Testis (tissue), 3 donors: Measurements from ENCODE around the gene SETD1A. TPM values are rescaled to one million over a fixed set of nuclear protein-coding genes. Genes with fewer than 3 reads are reported as not detected.

Experiments
- DNase-seq: peaks from one replicate; pipeline ENCODE4 v3.0.0-alpha.2; 2019
- H3K27ac ChIP-seq, 2 donors: fragments of 200-600 bp; sonication (generic); one replicate each; pipeline ENCODE4 v1.5.1; 2019
- H3K27me3 ChIP-seq: fragments of 200-600 bp; sonication (generic); one replicate; pipeline ENCODE4 v1.5.1; 2019
- H3K36me3 ChIP-seq: fragments of 200-600 bp; sonication (generic); one replicate; pipeline ENCODE4 v1.5.1; 2017; ENCODE audit warnings: low read depth; ENCODE audit errors: missing control alignments
- H3K4me1 ChIP-seq: fragments of 200-600 bp; sonication (generic); one replicate; pipeline ENCODE4 v1.5.1; 2019
- H3K4me3 ChIP-seq, 2 donors: fragments of 200-600 bp; sonication (generic); one replicate each; pipeline ENCODE4 v1.5.1; 2017 to 2019
- H3K9me3 ChIP-seq: fragments of 200-600 bp; sonication (generic); one replicate; pipeline ENCODE4 v1.5.1; 2017
- POLR2A ChIP-seq: fragments of 450-650 bp; IDR thresholded peaks from one replicate; pipeline ENCODE4 v1.6.1; 2017; ENCODE audit warnings: antibody characterized with exemption, mild to moderate bottlenecking, moderate library complexity
- WGBS, 2 donors: methylation state at CpG; one replicate each; pipeline ENCODE4 v1.1.5; 2018; 5-methylcytosine and 5-hydroxymethylcytosine counted together
- intact Hi-C: fragments of 100-400 bp; cut with DNase I; formaldehyde crosslinking; loops from one replicate; pipeline ENCODE4 v1.15.1; 2023; ENCODE audit warnings: low total_unique reads
- polyA plus RNA-seq: library from polyadenylated mRNA; stranded (reverse); fragments of 350-450 nt; fragmentation: Illumina TruSeq; extraction: RNeasy Lipid Tissue Mini Kit (QIAGEN cat#74804); gene quantifications from one replicate; pipeline ENCODE4 v1.2.3, GENCODE V29; 2014; ENCODE audit warnings: low read depth, low replicate concordance; ENCODE audit not compliant: insufficient read depth
- total RNA-seq, 2 donors: library from RNA; depleted of rRNA; stranded (reverse); fragments of >200 nt; gene quantifications; one replicate each; pipeline ENCODE4 v1.2.3, GENCODE V29; 2016
- TF ChIP-seq, protein P1 (sequence below), 3 experiments: fragments of 450-650 bp in 2 of 3; fragments of 200-600 bp in 1 of 3; sonication (generic) in 1 of 3; IDR thresholded peaks; one replicate each; pipeline ENCODE4 v1.5.1; 2016 to 2019; ENCODE audit warnings: antibody characterized with exemption in 3 of 3, mild to moderate bottlenecking in 2 of 3, moderate library complexity in 1 of 3

Gene SETD1A
- total and polyA plus RNA-seq, 3 donors from 2014 or later = 41.4 to 45.8 (median 45.7) TPM

DNA sequence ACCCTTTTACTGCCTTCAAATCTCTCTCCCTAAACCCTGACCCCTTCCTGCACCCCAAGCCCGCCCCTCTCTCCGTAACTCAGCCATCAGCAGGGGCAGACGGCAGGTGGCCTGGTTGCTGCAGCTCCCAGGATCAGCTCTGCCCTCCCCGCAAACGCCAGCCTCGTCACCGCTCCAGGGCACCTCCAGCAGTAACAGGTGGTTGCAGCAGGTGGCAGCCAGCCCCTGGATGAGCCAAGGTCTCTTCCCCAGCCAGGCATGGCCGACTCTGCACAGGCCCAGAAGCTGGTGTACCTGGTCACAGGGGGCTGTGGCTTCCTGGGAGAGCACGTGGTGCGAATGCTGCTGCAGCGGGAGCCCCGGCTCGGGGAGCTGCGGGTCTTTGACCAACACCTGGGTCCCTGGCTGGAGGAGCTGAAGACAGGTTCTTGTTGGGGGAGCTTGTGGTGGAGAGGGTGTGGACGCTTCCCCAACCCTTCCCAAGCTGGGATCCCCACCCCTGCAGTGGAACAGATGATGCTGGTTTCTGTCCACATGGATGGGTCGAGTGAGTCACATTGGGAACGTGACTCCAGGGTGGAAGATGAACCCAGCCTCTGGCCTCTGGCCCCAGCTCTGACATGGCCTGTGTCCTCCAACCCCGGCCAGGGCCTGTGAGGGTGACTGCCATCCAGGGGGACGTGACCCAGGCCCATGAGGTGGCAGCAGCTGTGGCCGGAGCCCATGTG is 28.0 kb downstream of the SETD1A start:
- TF ChIP-seq POLR2A = no peak
- TF ChIP-seq, protein P1, sequence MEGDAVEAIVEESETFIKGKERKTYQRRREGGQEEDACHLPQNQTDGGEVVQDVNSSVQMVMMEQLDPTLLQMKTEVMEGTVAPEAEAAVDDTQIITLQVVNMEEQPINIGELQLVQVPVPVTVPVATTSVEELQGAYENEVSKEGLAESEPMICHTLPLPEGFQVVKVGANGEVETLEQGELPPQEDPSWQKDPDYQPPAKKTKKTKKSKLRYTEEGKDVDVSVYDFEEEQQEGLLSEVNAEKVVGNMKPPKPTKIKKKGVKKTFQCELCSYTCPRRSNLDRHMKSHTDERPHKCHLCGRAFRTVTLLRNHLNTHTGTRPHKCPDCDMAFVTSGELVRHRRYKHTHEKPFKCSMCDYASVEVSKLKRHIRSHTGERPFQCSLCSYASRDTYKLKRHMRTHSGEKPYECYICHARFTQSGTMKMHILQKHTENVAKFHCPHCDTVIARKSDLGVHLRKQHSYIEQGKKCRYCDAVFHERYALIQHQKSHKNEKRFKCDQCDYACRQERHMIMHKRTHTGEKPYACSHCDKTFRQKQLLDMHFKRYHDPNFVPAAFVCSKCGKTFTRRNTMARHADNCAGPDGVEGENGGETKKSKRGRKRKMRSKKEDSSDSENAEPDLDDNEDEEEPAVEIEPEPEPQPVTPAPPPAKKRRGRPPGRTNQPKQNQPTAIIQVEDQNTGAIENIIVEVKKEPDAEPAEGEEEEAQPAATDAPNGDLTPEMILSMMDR (IDR thresholded peaks at IDR 0.05) = no peak
- DNase-seq = peak; percentile 43
- Histone ChIP-seq H3K27me3 (no peaks in the 10 kb centered on the region), H3K27ac (peak overlapping the region in 1 of 2 donors; percentile 44), H3K4me1 (peaks cover 11% of the 10 kb centered on the region), H3K36me3 (no peaks in the 10 kb centered on the region), H3K4me3 (peak overlapping the region in 1 of 2 donors; percentile 14), H3K9me3 (no peaks in the 10 kb centered on the region)
- WGBS, 2 donors = 57 to 60% methylated on average over 14 to 19 of the region's 20 CpGs
- intact Hi-C loops = loop anchor here (10.0 kb wide), 3 partner anchors 49 to 449 kb away; partner anchors contain the start of gene STX4

DNA sequence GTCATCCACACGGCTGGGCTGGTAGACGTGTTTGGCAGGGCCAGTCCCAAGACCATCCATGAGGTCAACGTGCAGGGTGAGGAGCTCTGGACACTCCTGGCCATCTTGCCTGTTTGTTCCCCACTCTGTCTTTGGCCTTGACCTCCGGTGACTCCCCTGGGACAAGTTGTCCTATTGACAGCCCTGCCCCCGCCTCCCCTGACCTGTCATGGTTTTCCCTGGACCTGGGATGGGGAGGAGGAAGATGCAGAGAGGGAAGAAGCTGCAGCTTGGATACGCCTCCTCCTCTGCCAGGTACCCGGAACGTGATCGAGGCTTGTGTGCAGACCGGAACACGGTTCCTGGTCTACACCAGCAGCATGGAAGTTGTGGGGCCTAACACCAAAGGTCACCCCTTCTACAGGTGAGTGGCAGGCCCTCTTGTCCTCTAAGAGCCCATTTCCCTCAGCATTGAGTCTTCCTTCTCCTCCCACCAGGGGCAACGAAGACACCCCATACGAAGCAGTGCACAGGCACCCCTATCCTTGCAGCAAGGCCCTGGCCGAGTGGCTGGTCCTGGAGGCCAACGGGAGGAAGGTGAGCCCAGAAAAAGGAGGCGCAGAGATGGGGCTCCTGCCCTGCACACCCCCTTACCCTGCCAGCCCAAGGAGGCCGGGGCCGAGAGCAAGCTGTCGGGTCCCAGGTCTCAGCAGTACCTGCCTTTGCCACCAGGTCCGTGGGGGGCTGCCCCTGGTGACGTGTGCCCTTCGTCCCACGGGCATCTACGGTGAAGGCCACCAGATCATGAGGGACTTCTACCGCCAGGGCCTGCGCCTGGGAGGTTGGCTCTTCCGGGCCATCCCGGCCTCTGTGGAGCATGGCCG is 28.8 kb downstream of the SETD1A start:
- Histone ChIP-seq H3K27me3 (no peaks in the 10 kb centered on the region), H3K4me3 (no peak overlapping the region), H3K4me1 (peaks cover 11% of the 10 kb centered on the region), H3K9me3 (no peaks in the 10 kb centered on the region), H3K27ac (no peak overlapping the region), H3K36me3 (no peaks in the 10 kb centered on the region)
- intact Hi-C loops = loop anchor here (10.0 kb wide), 3 partner anchors 48 to 448 kb away; partner anchors contain the start of gene STX4
- DNase-seq = no peak
- WGBS, 2 donors = 86 to 87% methylated on average over 10 to 29 of the region's 29 CpGs
- TF ChIP-seq, protein P1 (IDR thresholded peaks at IDR 0.05) = no peak
- TF ChIP-seq POLR2A = no peak

DNA sequence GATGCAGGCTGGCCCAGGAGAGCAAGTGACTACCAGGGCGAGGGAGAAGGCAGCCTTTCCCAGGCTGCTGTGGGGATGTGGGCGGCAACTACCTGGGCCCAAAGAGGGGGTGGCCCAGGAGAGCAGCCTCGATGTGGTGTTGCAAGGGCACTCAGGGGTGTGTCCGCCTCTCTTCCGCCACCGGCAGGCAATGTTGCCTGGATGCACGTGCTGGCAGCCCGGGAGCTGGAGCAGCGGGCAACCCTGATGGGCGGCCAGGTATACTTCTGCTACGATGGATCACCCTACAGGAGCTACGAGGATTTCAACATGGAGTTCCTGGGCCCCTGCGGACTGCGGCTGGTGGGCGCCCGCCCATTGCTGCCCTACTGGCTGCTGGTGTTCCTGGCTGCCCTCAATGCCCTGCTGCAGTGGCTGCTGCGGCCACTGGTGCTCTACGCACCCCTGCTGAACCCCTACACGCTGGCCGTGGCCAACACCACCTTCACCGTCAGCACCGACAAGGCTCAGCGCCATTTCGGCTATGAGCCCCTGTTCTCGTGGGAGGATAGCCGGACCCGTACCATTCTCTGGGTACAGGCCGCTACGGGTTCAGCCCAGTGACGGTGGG is 30.1 kb downstream of the SETD1A start:
- WGBS, 2 donors = 93 to 100% methylated on average over 3 to 24 of the region's 30 CpGs
- intact Hi-C loops = loop anchor here (10.0 kb wide), 3 partner anchors 47 to 447 kb away; partner anchors contain the start of gene STX4
- H3K36me3 ChIP-seq = no peaks in the 10 kb centered on the region
- no peak for DNase-seq
- no peak overlapping the region for H3K4me3 ChIP-seq
- TF ChIP-seq, protein P1 (IDR thresholded peaks at IDR 0.05) = no peak
- no peak overlapping the region for H3K27ac ChIP-seq
- H3K27me3 ChIP-seq = no peaks in the 10 kb centered on the region
- peaks cover 11% of the 10 kb centered on the region for H3K4me1 ChIP-seq
- no peaks in the 10 kb centered on the region for H3K9me3 ChIP-seq

DNA sequence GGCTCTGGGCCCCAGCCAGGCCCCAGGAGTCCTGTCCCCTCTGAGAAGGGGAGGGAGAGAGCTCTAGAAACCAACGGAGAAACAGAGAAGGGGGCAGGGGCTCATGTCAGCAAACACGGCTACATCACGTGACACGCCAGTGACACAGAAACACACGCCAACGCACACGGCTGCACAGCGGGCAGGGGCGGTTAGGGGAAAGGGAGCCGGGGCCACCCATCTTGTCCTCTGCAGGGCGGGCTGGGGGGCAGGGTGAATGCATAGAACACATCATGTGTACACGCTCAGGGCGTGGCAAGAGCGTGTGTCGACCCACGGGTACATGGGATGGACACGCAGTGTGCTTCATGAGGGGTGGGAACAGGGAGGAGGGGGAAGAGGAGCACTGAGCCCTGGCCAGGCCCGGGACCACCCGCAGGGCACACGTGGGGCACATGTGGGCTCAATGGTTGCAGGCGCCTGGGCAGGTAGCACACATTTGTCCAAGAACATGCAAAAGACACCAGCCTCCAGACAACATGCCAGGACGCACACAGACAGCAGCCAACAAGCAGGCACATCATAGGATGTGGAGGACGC is 32.0 kb downstream of the SETD1A start:
- H3K36me3 ChIP-seq = no peaks in the 10 kb centered on the region
- no peak overlapping the region for H3K27ac ChIP-seq
- H3K4me3 ChIP-seq = no peak overlapping the region
- DNase-seq = no peak
- 86 to 89% methylated on average over 19 to 23 of the region's 23 CpGs for WGBS, 2 donors
- H3K27me3 ChIP-seq = no peaks in the 10 kb centered on the region
- peaks cover 11% of the 10 kb centered on the region for H3K4me1 ChIP-seq
- TF ChIP-seq POLR2A = no peak
- TF ChIP-seq, protein P1 (IDR thresholded peaks at IDR 0.05) = no peak
- no peaks in the 10 kb centered on the region for H3K9me3 ChIP-seq
- intact Hi-C loops = loop anchor here (10.0 kb wide), 3 partner anchors 45 to 445 kb away; partner anchors contain the start of gene STX4
